ENCODE data around the gene PCSK1N.
"Not testable (repeated sequence)": the region's sequence is repeated elsewhere in the genome, so short reads cannot be mapped to it uniquely, and the experiment has no call there.

The PCSK1N gene, protein sequence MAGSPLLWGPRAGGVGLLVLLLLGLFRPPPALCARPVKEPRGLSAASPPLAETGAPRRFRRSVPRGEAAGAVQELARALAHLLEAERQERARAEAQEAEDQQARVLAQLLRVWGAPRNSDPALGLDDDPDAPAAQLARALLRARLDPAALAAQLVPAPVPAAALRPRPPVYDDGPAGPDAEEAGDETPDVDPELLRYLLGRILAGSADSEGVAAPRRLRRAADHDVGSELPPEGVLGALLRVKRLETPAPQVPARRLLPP
- total RNA-seq: 0 to 0.22 (median 0) reads per million in 17 experiments

DNA sequence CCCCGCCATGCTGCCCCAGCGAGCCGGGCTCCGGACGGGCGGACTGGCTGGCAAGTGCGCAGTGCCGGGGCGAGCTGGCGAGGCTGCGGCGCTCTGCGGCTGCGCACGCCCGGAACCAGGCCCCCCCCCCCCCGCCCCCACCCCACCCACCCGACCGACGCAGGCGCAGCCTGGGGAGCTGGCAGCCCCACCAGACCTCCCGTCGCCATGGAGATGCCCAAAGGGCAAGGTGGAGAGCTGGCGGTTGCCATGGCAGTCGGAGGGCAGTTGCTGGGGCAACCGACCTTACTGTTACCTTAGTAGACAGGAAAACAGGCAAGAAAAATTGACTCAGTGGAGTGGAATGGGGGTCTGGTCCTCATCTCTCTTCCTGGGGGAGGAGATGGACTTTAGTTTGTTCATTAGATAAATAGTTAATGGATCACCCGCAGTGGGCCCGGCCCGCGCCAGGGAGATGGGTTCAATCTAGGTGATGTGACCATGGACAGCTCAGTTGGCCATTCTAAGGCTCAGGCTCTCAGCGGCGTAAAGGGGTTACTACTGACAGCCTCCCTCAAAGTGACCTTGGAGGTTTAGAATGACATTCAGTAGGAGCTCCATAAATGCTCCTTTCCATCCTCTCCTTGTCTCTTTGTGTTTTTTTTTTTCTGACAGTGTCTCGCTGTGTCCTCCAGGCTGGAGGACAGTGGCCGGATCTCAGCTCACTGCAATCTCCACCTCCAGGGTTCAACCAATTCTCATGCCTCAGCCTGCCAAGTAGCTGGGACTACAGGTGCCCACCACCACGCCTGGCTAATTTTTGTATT lies at the start of gene PCSK1N:
PCSK1N (minus strand) TSS at position 87 of the 806 bp plus-strand sequence; CDS start at position 9, 78 bp downstream.
- no peak for DNase-seq

DNA sequence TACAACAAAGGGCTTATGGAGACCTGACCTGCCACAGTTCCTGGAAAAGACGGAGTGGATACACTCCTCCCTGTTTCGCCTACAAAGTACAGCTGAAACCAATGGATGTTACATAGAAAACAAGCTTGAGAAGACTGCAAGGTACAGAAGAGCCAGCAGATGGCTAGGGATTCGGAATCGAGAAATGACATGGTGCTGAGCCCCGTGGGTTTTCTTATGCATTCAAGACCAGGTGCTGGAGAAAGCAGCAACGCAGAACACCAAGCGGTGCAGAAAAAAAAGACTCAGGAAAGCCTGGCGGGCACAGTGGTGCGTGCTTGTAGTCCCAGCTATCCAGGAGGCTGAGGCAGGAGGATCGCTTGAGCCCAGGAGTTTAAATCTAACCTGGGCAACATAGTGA lies 48.3 kb upstream of the PCSK1N start:
- DNase-seq: no peak

DNA sequence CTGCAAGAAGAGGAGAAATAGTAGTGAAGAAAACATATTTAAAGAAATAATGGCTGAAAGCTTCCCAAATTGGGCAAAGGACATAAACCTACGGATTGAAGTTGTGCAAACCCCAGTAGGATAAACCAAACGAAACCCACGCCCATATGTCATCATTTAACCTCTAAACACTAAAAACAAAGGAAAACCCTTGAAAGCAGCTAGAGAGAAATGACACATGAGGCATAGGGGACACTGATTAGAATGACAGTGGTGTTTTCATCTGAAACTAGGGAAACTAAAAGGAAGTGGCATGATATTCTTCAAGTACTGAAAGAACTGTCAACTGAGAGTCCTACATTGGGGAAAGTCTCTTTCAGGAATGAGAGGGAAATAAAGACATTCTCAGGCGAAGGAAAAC lies 41.5 kb upstream of the PCSK1N start:
- peak; percentile 23 to 67 (median 51) for DNase-seq

DNA sequence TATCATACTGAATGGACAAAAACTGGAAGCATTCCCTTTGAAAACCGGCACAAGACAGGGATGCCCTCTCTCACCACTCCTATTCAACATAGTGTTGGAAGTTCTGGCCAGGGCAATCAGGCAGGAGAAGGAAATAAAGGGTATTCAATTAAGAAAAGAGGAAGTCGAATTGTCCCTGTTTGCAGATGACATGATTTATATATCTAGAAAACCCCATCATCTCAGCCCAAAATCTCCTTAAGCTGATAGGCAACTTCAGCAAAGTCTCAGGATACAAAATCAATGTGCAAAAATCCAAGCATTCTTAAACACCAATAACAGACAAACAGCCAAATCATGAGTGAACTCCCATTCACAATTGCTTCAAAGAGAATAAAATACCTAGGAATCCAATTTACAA lies 36.6 kb upstream of the PCSK1N start:
- not testable (repeated sequence) for DNase-seq

DNA sequence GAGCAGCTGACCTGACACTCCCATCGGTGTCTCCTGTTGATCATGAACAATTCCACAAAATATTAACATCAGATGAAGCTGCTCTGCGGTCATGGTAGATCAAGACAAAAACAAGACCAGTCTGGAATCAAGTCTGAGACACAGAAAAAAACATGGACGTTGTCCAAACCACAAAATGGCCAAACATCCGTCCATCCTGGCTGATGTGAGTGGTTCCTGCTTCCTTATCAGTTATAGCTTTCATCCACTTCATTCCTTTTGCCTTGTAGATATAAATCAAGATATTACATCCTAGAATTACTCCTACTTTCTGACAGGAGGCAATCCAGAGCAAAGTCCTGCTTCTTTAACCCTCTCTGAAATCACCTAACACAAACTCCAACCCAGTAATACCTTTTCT lies 28.8 kb upstream of the PCSK1N start:
- DNase-seq: no peak

DNA sequence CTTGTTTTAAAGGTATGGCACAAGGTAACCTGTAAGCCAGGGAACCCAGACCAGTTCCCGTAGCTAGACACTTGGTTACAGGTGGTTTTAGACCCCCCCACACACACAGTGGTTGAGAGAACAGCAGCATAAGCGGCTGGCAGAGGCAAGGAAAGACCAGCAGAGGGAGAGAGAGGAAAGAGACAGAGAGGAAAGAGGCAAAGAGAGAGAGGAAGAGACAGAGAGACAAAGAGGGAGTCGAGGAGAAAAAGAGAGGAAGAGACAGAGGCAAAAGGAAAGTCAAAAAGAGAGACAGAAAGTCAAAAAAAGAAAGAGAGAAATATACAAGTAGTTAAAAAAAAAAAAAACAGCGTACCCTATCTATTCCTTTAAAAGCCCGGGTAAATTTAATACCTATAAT lies 19.5 kb upstream of the PCSK1N start:
- DNase-seq: peak in 2 of 4 experiments; percentile 1 to 5

GRCh38 chrX:48854121-48854804 lies 18.9 kb upstream of the PCSK1N start:
- DNase-seq: not testable (repeated sequence)

DNA sequence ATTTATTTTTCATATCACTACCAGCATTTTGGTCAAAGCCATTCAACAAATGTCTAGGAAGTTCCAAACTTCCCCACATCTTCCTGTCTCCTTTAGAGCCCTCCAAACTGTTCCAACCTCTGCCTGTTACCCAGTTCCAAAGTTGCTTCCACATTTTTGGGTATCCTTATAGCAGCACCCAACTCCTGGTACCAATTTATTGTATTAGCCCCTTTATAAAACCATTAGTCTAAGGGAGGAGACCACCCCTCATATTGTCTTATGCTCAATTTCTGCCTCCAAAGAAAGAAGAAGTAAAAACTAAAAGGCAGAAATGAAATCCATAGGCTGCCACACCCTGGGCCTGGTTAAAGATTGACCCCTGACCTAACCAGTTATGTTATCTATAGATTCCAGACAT lies 18.1 kb upstream of the PCSK1N start:
- DNase-seq: not testable (repeated sequence)

DNA sequence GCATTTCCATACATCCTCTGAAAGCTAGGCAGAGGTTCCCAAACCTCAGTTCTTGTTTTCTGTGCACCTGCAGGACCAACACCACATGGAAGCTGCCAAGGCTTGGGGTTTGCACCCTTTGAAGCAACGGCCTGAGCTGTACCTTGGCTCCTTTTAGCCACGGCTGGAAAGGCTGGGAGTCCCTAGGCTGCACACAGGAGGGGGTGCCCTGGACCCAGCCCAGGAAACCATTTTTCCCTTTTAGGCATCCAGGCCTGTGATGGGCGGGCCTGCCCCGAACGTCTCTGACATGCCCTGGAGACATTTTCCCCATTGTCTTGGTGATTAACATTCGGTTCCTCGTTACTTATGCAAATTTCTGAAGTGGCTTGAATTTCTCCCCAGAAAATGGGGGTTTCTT lies 17.4 kb upstream of the PCSK1N start:
- DNase-seq: no peak

- DNase-seq: no peak
Observed at GRCh38 chrX:48848847-48849246, 13.4 kb upstream of the PCSK1N start.

GRCh38 chrX:48839686-48840085 lies 4.3 kb upstream of the PCSK1N start:
- no peak for DNase-seq

GRCh38 chrX:48834383-48834709 lies 1.1 kb downstream of the PCSK1N start:
- DNase-seq: no peak

- DNase-seq: peak; percentile 12 to 41 (median 38)
Observed at GRCh38 chrX:48833542-48834138, 1.8 kb downstream of the PCSK1N start.

GRCh38 chrX:48831909-48832291 lies 3.5 kb downstream of the PCSK1N start:
- DNase-seq: no peak

DNA sequence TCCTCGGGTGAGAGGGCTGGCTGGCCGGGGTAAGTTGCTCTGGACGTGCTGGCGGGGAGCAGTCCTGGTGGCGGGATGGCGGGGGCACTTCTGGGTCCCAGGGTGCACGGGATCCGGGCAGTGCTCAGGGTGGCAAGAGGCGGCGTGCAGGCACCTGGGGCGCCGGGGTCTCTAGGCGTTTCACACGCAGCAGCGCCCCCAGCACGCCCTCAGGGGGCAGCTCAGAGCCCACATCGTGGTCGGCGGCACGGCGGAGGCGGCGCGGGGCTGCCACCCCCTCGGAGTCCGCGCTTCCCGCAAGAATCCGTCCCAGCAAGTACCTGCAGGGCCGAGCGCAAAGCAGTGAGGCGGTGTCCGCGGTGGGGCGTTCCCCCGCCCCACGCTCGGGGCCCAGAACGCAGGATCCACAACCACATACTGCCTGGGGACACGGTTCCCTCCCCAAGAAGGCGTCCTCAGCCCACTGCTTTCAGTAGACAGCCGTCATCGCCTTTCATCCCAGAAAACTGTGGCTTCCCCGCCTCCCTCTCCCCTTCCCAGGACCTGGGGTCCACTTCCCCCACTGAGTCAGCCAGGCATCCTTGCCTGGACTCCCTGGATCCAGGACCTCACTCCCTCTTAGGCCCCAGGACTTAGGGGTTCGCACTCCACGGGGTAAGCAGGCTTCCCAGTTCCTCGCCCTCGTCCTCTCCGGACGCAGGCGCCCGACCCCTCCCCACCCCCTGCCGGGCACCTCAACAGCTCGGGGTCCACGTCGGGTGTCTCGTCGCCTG lies 4.1 kb downstream of the PCSK1N start:
- no peak for DNase-seq

DNA sequence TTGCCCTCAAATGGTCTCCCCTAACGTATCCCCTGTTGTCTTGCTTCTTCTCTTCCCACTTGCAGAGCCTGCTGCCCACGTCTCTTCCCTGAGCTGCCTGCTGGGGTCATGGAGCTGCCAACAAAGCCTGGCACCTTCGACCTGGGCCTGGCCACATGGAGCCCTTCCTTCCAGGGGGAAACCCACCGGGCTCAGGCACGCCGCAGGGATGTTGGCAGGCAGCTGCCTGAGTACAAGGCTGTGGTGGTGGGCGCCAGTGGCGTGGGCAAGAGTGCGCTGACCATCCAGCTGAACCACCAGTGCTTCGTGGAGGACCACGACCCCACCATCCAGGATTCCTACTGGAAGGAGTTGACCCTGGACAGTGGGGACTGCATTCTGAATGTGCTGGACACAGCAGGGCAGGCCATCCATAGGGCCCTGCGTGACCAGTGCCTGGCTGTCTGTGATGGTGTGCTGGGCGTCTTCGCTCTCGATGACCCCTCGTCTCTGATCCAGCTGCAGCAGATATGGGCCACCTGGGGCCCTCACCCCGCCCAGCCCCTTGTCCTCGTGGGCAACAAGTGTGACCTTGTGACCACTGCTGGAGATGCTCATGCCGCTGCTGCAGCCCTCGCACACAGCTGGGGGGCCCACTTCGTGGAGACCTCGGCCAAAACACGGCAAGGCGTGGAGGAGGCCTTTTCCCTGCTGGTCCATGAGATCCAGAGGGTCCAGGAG lies 6.2 kb downstream of the PCSK1N start:
- no peak for DNase-seq

GRCh38 chrX:48827654-48827968 lies 7.8 kb downstream of the PCSK1N start:
- no peak for DNase-seq

- DNase-seq: no peak
Observed at GRCh38 chrX:48826876-48827653, 8.3 kb downstream of the PCSK1N start.

- peak in 2 of 4 experiments; percentile 3 to 8 for DNase-seq
Observed at GRCh38 chrX:48826135-48826875, 9.1 kb downstream of the PCSK1N start, which contains the start of gene ERAS. ERAS (plus strand) TSS chrX:48826513; CDS start chrX:48829124, 2,611 bp downstream.

GRCh38 chrX:48824066-48824465 lies 11.3 kb downstream of the PCSK1N start:
- DNase-seq: no peak
